ENCODE results near the gene WNK2.

DNA sequence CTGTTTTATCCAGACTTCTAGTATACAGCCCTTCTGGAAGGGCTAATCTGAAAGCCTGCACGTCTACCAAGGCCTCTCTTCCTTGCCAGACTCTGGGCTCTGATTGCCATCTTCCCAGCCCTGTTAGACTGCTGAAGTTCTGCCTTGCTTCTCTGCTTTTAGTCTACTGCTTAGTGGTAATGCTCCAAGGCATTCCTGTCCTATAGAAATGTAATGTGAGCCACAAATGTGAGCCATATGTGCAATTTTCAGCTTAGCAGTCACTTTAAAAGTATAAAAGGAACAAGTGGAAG lies 32.1 kb downstream of the WNK2 start:
- TF ChIP-seq ZFX (IDR thresholded peaks at IDR 0.05) = no peak
- TF ChIP-seq, protein P1, sequence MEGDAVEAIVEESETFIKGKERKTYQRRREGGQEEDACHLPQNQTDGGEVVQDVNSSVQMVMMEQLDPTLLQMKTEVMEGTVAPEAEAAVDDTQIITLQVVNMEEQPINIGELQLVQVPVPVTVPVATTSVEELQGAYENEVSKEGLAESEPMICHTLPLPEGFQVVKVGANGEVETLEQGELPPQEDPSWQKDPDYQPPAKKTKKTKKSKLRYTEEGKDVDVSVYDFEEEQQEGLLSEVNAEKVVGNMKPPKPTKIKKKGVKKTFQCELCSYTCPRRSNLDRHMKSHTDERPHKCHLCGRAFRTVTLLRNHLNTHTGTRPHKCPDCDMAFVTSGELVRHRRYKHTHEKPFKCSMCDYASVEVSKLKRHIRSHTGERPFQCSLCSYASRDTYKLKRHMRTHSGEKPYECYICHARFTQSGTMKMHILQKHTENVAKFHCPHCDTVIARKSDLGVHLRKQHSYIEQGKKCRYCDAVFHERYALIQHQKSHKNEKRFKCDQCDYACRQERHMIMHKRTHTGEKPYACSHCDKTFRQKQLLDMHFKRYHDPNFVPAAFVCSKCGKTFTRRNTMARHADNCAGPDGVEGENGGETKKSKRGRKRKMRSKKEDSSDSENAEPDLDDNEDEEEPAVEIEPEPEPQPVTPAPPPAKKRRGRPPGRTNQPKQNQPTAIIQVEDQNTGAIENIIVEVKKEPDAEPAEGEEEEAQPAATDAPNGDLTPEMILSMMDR (conservative IDR thresholded peaks at IDR 0.05) = no peak

Measured in C4-2B (cell line).